ENCODE data around the gene AXIN2.

DNA sequence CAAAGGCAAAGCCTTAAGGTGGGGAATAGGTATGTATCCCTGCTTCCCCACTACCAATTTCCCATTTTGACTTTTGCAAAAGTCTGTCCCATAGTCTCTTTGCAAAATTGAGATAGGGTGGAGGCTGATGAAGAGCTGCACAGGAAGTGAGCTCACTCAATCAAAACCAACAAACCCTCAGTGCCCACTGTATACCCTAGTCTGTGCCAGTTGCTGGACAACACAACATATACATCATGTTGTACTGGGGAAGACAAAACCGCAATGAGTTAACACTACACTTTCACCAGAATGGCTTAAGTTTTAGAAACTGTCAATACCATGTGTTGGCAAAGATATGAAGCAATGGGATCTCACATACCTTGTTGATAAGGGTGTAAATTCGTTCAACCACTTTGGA is 40.4 kb upstream of the AXIN2 start:
- no peak for TF ChIP-seq POLR2AphosphoS5 (IDR thresholded peaks at IDR 0.05; ENCODE audit: borderline replicate concordance, low read depth, low read length)
- TF ChIP-seq EZH2 (IDR thresholded peaks at IDR 0.05): no peak

All from SK-N-MC (cell line).